DMS53 treated with DMSO at 0.1 percent for 48 hours (cell line): ENCODE measurements around the gene DDX51.

Source experiments
- DNase-seq: peaks from one replicate; lab custom pipeline; 2025; ENCODE audit not compliant: unreplicated experiment; lab: John Stamatoyannopoulos, UW

DDX51 gene

DNA sequence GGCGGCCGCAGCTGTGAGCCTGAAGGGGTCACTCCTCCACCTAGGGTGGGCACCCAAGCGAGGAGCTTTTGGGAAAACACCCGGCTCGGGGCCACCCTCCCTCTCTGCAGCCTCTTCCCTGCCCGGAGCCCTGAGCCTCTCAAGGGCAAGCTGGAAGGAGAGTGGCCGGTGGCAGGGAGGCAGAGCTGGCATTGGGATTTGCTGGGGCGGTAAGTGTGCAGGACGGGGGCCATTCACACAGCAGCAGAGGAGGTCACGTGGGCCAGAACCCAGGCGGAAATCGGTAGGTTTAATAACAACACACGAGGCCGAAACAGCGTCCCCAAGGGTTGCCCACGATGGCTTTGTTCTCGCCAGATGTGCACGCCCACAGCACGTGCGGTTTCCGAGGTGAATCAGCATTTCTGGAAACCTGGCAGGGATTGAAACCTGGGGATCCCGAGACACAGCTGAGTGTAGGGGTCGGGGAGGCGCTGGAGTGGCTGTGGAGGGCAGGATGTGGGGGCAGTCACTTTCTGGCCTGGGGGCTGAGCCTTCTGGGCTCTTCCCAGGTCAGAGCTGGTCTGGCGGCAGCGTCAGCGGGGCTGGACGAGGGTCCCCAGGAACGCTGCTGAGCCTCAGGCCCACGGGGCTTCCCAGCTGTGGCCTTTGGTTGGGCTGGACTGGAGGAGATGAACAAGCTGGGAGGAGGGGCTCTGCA is 23.6 kb upstream of the DDX51 start:
- DNase-seq: no peak

DNA sequence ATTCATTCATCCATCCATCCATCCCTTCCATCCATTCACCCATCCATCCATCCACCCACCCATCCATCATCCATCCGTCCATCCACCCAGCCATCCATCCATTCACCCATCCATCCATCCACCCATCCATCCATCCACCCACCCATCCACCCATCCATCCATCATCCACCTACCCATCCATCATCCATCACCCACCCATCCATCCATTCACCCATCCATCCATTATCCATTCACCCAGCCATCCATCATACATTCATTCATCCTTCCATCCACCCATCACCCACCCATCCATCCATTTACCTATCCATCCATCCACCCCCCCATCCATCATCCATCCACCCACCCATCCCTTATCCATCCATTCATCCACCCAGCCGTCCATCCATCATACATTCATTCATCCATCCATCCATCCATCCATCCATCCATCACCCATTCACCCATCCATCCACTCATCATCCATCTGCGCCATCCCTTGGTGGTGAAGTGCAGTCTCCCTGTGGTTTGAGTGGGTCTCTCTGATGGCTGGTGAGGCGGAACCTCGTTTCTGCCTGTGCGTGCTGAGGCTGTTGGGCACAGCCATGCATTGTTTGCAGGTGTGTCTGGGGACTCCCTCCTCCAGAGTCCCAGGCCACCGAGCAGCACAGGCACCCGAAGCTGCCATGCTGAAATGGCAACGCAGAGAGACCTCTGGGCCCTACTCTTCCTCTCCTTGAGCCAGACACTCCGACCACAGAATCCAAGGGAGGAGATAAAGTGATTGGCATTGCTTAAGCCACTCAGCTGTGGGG is 22.9 kb upstream of the DDX51 start:
- no peak for DNase-seq

DNA sequence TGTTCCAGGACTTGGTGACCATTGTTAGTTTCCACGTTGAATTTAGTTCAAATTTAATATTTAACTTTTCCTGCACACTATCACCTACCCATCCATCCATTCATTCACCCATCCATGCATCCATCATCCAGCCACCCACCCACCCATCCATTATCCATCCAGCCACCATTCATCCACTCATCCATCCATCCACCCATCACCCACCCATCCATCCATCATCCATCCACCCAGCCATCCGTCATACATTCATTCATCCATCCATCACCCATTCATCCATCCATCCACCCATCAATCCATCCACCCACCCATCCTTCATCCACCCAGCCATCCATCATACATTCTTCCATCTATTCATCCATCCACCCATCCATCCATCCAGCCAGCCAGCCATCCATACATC is 22.0 kb upstream of the DDX51 start:
- no peak for DNase-seq

DNA sequence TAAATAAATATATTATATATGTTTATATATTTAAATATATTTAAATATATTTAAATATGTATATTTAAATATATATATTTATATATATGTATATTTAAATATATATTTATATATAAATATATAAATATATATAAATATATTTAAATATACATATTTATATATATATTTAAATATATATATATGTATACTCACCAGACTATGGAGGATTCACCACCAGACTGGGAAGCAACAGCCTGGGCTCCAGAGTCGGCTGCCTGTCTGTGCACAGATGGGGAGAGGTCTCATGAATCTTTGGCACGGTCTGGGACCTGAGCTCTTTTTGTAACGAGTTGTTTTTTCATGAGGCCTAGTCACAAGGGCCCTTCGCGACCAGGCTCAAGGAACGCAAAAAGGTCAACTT is 21.5 kb upstream of the DDX51 start:
- DNase-seq: no peak

- no peak for DNase-seq
These were observed 20.3 kb upstream of the DDX51 start for GRCh38 chr12:132164426-132164825.

GRCh38 chr12:132163911-132164288 is 19.8 kb upstream of the DDX51 start:
- DNase-seq: no peak

GRCh38 chr12:132163041-132163910 is 19.2 kb upstream of the DDX51 start:
- no peak for DNase-seq

DNA sequence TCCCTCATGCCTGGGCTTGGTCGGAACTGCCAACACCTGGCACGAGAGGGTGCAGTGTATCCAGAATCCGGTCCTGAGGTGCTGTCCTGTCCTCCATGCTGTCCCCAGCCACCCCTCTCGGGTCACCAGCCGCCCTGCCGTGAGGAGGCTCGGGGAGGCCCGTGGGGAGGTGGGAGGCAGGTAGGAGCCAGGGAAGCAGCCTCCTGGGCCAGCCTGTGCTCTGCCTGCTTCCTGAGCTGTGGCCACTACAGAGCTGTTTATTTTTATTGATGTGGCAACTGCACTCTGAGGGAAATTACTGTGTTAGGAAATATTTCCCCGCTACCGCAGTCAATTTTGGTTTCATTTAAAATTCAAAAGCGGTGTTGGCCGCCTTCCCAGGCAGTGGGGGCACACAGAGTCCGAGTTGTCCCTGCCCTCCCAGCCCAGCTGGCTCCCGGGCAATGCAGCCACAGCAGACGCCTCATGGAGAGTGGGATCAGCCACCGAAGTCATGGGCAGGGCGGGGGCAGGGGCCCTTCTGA is 18.5 kb upstream of the DDX51 start:
- DNase-seq: no peak

- DNase-seq: no peak
These were observed 17.8 kb upstream of the DDX51 start for GRCh38 chr12:132161796-132162507.

DNA sequence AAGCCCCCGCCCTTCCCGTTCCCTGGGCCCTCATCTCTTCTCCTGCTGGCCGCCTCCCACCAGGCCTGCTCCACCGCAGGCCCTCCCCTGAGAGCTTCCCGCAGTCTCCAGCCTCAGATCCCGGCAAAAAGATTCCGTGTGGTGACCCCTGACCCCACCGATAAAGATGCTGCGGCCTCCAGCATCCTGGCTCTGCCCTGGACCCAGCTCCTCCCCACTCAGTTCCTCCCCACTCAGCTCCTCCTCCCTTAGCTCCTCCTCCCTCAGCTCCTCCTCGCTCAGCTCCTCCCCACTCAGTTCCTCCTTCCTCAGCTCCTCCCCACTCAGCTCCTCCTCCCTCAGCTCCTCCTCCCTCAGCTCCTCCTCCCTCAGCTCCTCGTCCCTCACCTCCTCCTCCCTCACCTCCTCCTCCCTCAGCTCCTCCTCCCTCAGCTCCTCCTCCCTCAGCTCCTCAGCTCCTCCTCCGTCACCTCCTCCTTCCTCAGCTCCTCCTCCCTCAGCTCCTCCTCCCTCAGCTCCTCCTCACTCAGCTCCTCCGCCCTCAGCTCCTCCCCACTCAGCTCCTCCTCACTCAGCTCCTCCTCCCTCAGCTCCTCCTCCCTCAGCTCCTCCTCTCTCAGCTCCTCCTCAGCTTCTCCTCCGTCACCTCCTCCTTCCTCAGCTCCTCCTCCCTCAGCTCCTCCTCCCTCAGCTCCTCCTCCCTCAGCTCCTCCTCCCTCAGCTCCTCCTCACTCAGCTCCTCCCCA is 17.1 kb upstream of the DDX51 start:
- DNase-seq: no peak

DNA sequence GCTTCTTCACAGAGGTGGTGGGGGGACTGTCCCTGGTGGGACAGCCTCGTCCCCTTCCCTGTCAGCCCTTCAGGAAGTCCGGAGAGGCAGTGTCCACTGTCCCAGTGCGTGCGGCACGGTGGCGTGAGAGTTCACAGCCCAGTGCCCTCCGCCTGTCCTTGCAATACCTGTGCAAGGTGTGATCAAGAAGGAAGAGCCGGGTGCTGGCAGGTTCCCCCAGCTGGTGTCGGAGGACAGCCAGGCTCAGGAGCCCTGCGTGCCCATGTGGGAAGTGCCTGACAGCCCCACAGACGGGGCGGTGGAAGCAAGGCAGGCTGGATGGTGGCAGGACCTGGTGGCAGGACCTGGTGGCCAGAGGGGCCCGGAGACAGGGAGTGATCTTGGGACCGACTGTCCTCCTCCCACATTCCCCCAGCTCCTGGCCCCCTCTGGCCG is 16.5 kb upstream of the DDX51 start:
- DNase-seq: no peak

DNA sequence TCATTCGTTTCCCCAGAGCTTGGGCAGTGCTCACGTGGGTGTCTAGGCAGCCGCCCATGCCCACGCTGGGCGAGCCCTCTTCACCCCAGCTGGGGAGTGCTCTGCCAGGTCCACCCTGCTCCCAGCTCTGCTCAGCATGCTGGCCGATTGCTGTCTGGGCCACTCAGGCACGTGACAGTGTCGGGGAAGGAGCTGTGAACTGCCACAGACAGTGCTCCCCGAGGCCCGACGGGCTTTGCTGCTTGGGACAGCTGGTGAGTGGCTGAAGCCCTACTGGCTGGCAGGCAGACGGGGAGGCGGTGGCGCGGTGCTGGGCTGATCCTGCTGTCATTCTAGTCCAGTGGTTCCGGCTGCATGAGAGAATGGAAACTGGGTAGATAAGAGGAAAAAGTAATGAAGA is 15.9 kb upstream of the DDX51 start:
- DNase-seq: no peak

DNA sequence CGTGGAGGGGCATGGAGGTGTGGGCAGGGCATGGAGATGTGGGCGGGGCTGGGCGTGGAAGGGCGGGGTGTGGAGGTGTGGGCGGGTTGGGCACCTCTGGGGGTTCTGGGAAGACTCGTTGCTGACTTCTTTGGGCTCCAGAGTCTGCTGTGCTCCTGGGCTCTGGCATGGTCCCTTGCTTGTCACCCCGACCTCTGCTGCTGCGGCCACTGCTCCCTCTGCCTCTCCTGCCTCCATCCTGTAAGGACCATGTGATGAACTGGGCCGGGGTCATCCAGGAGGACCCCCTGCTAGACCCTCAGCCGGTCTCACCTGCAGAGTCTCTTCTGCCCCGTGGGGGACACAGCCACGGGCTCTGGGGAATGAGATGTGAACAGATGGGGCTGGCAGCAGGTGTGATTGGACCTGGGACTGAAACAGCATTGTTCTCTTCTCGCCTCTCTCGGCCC is 15.5 kb upstream of the DDX51 start:
- no peak for DNase-seq

DNA sequence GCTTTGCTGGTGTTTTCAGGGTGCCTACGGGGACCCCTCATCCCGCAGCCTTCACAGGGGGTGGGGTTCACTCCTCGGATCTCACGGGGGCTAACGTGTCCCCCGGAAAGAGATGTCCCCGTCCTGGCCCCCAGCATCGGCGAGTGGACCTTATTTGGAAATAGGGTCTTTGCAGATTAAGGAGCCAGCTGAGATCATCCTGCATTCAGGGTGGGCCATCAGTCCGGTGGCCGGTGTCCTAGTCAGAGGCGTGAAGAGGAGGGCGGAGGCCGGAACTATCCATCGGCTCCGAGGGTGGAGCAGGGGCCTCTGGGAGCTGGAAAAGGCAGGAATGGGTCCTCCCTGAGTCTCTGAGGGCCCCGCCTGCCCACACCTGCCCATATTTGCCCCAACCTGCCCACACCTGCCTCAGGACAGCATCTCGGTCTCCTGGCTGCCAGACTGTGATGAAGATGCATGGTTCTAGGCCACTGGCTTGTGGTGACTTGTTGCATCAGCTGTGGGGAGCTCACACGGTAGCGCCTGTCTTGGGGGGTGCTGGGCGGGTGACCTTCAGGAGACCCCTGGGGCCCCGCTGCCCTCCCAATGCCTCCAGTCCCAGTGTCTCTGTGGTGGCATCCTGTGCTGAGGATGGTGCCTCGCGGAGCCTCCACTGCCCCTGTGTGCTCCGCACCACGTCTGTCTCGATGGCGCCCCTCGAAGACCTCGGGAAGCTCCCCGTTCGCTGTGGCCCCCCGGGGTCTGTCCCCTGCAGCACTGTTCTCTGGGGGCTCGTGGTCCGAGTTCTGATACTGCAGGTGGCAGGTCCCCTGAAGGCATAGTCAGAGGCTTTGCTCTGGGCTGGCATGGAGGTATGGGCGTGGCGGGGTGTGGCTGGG is 14.8 kb upstream of the DDX51 start:
- DNase-seq: no peak

DNA sequence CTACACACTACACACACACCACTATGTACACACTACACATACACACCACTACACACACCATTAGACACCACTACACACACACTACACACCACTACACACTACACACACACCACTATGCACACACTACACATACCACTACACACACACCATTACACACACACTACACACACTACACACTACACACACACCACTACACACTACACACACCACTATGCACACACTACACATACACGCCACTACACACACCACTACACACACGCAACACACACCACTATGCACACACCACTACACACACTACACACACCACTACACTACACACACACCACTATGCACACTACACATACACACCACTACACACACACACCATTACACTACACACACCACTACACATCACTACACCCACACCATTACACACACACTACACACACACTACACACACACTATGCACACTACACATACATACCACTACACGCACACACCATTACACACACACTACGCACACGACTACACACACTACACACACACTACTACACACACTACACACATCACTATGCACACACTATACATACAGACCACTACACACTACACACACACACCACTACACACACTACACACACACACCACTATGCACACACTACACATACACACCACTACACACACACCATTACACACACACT is 13.8 kb upstream of the DDX51 start:
- DNase-seq: no peak

DNA sequence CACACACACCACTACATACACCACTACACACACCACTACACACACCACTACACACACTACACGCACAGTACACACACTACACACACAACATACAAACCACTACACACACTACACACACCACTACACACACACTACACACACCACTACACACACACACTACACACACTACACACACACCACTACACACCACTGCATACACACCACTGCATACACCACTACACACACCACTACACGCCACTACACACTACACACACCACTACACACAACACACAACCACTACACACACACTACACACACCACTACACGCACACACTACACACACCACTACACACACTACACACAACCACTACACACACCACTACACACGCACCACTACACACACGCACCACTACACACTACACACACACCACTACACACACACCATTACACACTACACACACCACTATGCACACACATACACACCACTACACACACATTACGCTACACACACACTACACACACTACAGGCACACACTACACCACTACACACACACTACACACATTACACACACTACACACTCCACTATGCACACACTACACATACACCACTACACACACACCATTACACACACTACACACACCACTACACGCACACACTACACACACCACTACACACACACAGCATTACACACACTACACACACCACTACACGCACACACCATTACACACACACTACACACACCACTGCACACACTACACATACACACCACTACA is 12.6 kb upstream of the DDX51 start:
- no peak for DNase-seq

DNA sequence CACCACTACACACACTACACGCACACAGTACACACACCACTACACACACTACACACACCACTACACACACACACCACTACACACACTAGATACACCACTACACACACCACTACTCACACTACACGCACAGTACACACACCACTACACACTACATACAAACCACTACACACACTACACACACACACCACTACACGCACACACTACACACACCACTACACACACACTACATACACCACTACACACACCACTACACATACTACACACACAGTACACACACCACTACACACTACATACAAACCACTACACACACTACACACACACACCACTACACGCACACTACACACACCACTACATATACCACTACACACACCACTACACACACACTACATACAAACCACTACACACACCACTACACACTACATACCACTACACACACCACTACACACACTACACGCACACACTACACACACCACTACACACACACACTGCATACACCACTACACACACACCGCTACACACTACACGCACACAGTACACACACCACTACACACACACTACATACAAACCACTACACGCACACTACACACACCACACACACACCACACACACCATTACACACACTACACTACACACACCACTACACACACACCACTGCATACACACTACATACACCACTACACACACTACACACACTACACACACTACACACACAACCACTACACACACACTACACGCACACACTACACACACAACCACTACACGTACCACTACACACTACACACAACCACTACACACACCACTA is 11.9 kb upstream of the DDX51 start:
- DNase-seq: no peak
